Smooth muscle cell of the pulmonary artery (primary cell): ENCODE results near the gene DYNC2LI1. TPM values are rescaled to one million over a fixed set of nuclear protein-coding genes. Genes with fewer than 3 reads are reported as not detected.

ENCODE experiments used
- total RNA-seq: library from RNA; depleted of rRNA; stranded (reverse); fragments of >200 nt; gene quantifications from 2 replicates; pipeline ENCODE4 v1.2.3, GENCODE V29; 2014

Gene DYNC2LI1
- total RNA-seq, result 17.6 and 25.8 TPM in 2 replicates

GRCh38 chr2:43773876-43774613 lies at the start of gene DYNC2LI1:
DYNC2LI1 (plus strand) TSS chr2:43774039; CDS start chr2:43774139, 100 bp downstream.

DNA sequence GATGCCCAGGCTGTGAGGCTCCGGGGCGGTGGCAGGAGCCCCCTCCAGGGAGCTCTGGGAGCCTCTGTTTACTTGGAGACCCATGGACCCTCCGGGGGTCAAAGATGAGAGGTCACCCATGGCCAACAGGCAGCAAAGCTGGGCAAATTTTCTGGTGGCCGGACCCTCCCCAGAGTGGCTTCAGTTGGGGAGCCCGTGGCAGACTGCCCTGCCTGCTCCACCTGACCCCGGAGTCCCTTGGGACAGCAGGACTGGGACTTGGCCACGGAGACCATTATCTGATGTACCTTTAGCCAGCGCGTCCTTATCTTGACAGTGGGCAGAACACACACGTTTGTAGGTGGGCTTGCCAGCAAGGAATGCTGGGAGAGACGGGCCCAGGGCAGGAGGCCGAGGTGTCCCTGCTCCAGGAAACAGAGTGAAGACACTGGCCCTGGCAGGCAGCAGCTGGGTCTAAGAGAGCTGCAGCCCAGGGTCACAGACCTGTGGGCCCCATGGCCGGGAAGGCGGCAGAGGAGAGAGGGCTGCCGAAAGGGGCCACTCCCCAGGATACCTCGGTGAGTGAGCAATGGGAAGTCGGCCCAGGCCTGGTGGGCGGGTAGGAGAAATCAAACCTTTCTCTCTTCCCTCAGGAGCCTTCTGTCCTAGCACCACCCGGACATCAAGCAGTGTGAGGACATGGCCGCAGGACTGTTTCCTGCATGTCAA lies 64.9 kb downstream of the DYNC2LI1 start, which contains the start of the genes ABCG5 and ABCG8:
Gene ABCG5, minus strand, starts transcription at position 280 of the 708 bp plus-strand sequence. Its CDS starts 160 bp downstream, at position 120.
Gene ABCG8, plus strand, starts transcription at position 412 of the 708 bp plus-strand sequence. Its CDS starts 83 bp downstream, at position 495.

Other genes with a start within 250 kb of the DYNC2LI1 start
- 32.1 and 32.9 TPM in 2 replicates for gene THADA, start 178.0 kb upstream of the DYNC2LI1 start, total RNA-seq
- gene PLEKHH2, start 136.8 kb upstream of the DYNC2LI1 start, total RNA-seq, result 1.7 and 8.9 TPM in 2 replicates
- 0.20 and 1.2 TPM in 2 replicates for gene C1GALT1C1L, start 97.6 kb upstream of the DYNC2LI1 start, total RNA-seq
- not detected in 2 replicates for gene ABCG5, start 64.8 kb downstream of the DYNC2LI1 start, total RNA-seq
- gene ABCG8, start 64.9 kb downstream of the DYNC2LI1 start, total RNA-seq, result not detected in 2 replicates
- gene LRPPRC, start 221.9 kb downstream of the DYNC2LI1 start, total RNA-seq, result 60.2 and 66.4 TPM in 2 replicates